Measurements from ENCODE around the gene TIMM13. TPM values are rescaled to one million over a fixed set of nuclear protein-coding genes. Genes with fewer than 3 reads are reported as not detected.

TIMM13 gene
- total and polyA plus RNA-seq, 2 experiments from 2014 or later: 38.3 to 188 TPM

GRCh38 chr19:2440515-2440914 is 13.1 kb upstream of the TIMM13 start:
- H3K4me3 ChIP-seq: no peak overlapping the region
- no peaks in the 10 kb centered on the region for H3K9me2 ChIP-seq (replicated peaks; ENCODE audit: insufficient read depth)
- H3K4me1 ChIP-seq (ENCODE audit: insufficient read depth): no peaks in the 10 kb centered on the region
- 100% methylated on average over 1 of the region's 1 CpG for WGBS (ENCODE audit: low lambda C conversion rate, missing lambda C conversion rate)
- no peaks in the 10 kb centered on the region for H4K20me1 ChIP-seq (ENCODE audit: insufficient read depth, poor library complexity, severe bottlenecking)
- TF ChIP-seq CTCF (IDR thresholded peaks at IDR 0.05; ENCODE audit: poor library complexity) (no peak), EZH2 (IDR thresholded peaks at IDR 0.05; ENCODE audit: borderline replicate concordance) (no peak), EZH2phosphoT487 (IDR thresholded peaks at IDR 0.05; ENCODE audit: low read depth, severe bottlenecking, unreplicated experiment) (no peak)
- no peak overlapping the region for H2AFZ ChIP-seq
- no peaks in the 10 kb centered on the region for H3K36me3 ChIP-seq (replicated peaks; ENCODE audit: insufficient read depth, low read depth)
- no peak overlapping the region for H3K27ac ChIP-seq
- no peaks in the 10 kb centered on the region for H3K79me2 ChIP-seq
- DNase-seq (ENCODE audit: low spot score): no peak
- H3K9me3 ChIP-seq (ENCODE audit: low read depth): no peaks in the 10 kb centered on the region
- no peaks in the 10 kb centered on the region for H3K27me3 ChIP-seq
- no peak overlapping the region for H3K4me2 ChIP-seq

GRCh38 chr19:2438178-2438577 is 10.8 kb upstream of the TIMM13 start:
- Histone ChIP-seq H3K4me2 (no peak overlapping the region), H3K4me1 (ENCODE audit: insufficient read depth) (no peaks in the 10 kb centered on the region), H2AFZ (no peak overlapping the region), H3K9me2 (replicated peaks; ENCODE audit: insufficient read depth) (no peaks in the 10 kb centered on the region), H3K27me3 (no peaks in the 10 kb centered on the region), H3K27ac (no peak overlapping the region), H4K20me1 (ENCODE audit: insufficient read depth, poor library complexity, severe bottlenecking) (no peaks in the 10 kb centered on the region), H3K4me3 (no peak overlapping the region), H3K9me3 (ENCODE audit: low read depth) (no peaks in the 10 kb centered on the region), H3K36me3 (replicated peaks; ENCODE audit: insufficient read depth, low read depth) (no peaks in the 10 kb centered on the region), H3K79me2 (no peaks in the 10 kb centered on the region)
- no peak for DNase-seq (ENCODE audit: low spot score)
- TF ChIP-seq CTCF (IDR thresholded peaks at IDR 0.05; ENCODE audit: poor library complexity) (no peak), EZH2phosphoT487 (IDR thresholded peaks at IDR 0.05; ENCODE audit: low read depth, severe bottlenecking, unreplicated experiment) (no peak), EZH2 (IDR thresholded peaks at IDR 0.05; ENCODE audit: borderline replicate concordance) (no peak)
- WGBS (ENCODE audit: low lambda C conversion rate, missing lambda C conversion rate): 98% methylated on average over 19 of the region's 20 CpGs

DNA sequence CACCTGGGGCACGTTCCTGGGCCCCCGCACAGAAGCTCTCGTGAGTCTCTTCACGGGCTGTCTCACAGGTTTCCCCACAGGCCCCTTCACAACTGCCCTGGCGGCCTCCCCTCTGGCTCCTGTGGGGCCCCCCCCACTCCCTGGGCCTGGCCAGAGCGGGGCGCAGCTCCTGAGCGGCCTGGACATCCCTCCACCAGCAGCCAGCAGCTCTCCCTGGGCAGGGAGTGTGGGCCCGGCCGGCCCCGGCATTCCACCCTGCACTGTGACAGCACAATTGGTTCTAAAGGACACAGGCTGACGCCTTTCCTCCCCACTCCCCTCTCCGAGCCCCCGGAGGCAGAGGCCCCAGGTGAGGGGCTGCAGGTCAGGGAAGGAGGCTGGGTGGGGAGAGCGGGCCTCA is 9.5 kb upstream of the TIMM13 start:
- TF ChIP-seq EZH2phosphoT487 (IDR thresholded peaks at IDR 0.05; ENCODE audit: low read depth, severe bottlenecking, unreplicated experiment) (no peak), CTCF (IDR thresholded peaks at IDR 0.05; ENCODE audit: poor library complexity) (no peak), EZH2 (IDR thresholded peaks at IDR 0.05; ENCODE audit: borderline replicate concordance) (no peak)
- H3K27me3 ChIP-seq: no peaks in the 10 kb centered on the region
- H3K4me2 ChIP-seq: no peak overlapping the region
- H3K9me2 ChIP-seq (replicated peaks; ENCODE audit: insufficient read depth): no peaks in the 10 kb centered on the region
- no peaks in the 10 kb centered on the region for H3K79me2 ChIP-seq
- H3K4me3 ChIP-seq: no peak overlapping the region
- H4K20me1 ChIP-seq (ENCODE audit: insufficient read depth, poor library complexity, severe bottlenecking): no peaks in the 10 kb centered on the region
- DNase-seq (ENCODE audit: low spot score): no peak
- no peaks in the 10 kb centered on the region for H3K4me1 ChIP-seq (ENCODE audit: insufficient read depth)
- H3K27ac ChIP-seq: no peak overlapping the region
- H2AFZ ChIP-seq: no peak overlapping the region
- WGBS (ENCODE audit: low lambda C conversion rate, missing lambda C conversion rate): 98% methylated on average over 14 of the region's 15 CpGs
- H3K9me3 ChIP-seq (ENCODE audit: low read depth): no peaks in the 10 kb centered on the region
- H3K36me3 ChIP-seq (replicated peaks; ENCODE audit: insufficient read depth, low read depth): no peaks in the 10 kb centered on the region

DNA sequence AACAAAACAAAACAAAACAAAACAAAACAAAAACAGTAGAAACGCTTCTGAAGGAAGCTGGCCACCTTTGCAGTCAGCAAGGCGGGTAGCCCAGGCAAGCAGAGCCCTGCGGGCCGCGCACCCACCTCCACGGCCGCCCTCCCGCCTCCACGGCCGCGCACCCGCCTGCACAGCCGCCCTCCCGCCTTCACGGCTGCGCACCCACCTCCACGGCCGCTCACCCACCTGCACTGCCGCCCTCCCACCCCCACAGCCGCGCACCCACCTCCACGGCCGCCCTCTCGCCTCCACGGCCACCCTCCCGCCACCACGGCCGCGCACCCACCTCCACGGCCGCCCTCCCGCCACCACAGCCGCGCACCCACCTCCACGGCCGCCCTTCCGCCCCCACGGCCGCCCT is 9.0 kb upstream of the TIMM13 start:
- no peak for DNase-seq (ENCODE audit: low spot score)
- WGBS (ENCODE audit: low lambda C conversion rate, missing lambda C conversion rate): 97% methylated on average over 10 of the region's 39 CpGs
- no peak overlapping the region for H2AFZ ChIP-seq
- H3K4me3 ChIP-seq: no peak overlapping the region
- no peaks in the 10 kb centered on the region for H3K9me2 ChIP-seq (replicated peaks; ENCODE audit: insufficient read depth)
- no peaks in the 10 kb centered on the region for H3K79me2 ChIP-seq
- H3K4me2 ChIP-seq: no peak overlapping the region
- no peaks in the 10 kb centered on the region for H3K27me3 ChIP-seq
- H3K9me3 ChIP-seq (ENCODE audit: low read depth): no peaks in the 10 kb centered on the region
- TF ChIP-seq EZH2 (IDR thresholded peaks at IDR 0.05; ENCODE audit: borderline replicate concordance) (no peak), EZH2phosphoT487 (IDR thresholded peaks at IDR 0.05; ENCODE audit: low read depth, severe bottlenecking, unreplicated experiment) (no peak), CTCF (IDR thresholded peaks at IDR 0.05; ENCODE audit: poor library complexity) (no peak)
- H4K20me1 ChIP-seq (ENCODE audit: insufficient read depth, poor library complexity, severe bottlenecking): no peaks in the 10 kb centered on the region
- no peaks in the 10 kb centered on the region for H3K4me1 ChIP-seq (ENCODE audit: insufficient read depth)
- no peak overlapping the region for H3K27ac ChIP-seq
- H3K36me3 ChIP-seq (replicated peaks; ENCODE audit: insufficient read depth, low read depth): no peaks in the 10 kb centered on the region

Measured in hepatocyte (in vitro differentiated cells).